K562 (cell line): Measurements from ENCODE around the gene IQCC. TPM values are rescaled to one million over a fixed set of nuclear protein-coding genes. Genes with fewer than 3 reads are reported as not detected.

Source experiments
- ATAC-seq: fragments of 200-7000 bp; cut with Tn5 transposase; 3 replicates; pipeline ENCODE4 v1.9.1; 2020; ENCODE audit warnings: moderate library complexity
- BruUV-seq: library from RNA; stranded (reverse); fragments of 400-500 nt; replicated peaks from 2 replicates; lab custom pipeline; 2021; lab: Mats Ljungman, UMichigan
- CTCF ChIA-PET: fragments of 300-600 bp; formaldehyde crosslinking; extraction: SDS; loops from one replicate; lab custom pipeline; 2021; ENCODE audit warnings: low intra/inter-chr PET ratio; lab: Yijun Ruan, JAX
- POLR2A ChIA-PET: fragments of 300-600, 350-650 bp; sonication (Branson Sonifier 250); formaldehyde crosslinking; extraction: SDS; loops from one replicate; lab custom pipeline; 2021; ENCODE audit warnings: antibody characterized with exemption, inconsistent platforms; lab: Yijun Ruan, JAX
- DNase-seq, 4 experiments: peaks; one replicate each; pipeline versions ENCODE4 v3.0.0 to v3.0.0-alpha.2; 2011 to 2018; ENCODE audit warnings: low spot score in 3 of 4, mixed read lengths in 3 of 4; ENCODE audit errors: extremely low read depth in 1 of 4
- FAIRE-seq: peaks from 2 replicates; lab custom pipeline; 2011; peaks lifted over from hg19 to GRCh38; lab: Jason Lieb, UNC
- H2AFZ ChIP-seq: 2 replicates; pipeline ENCODE4 v1.6.0; 2011; ENCODE audit warnings: low read depth, low read length, control low read depth, inconsistent platforms
- H3K27ac ChIP-seq: fragments of 200-600 bp; 3 replicates; pipeline ENCODE4 v1.8.0; 2011; ENCODE audit warnings: low read depth, mild to moderate bottlenecking, control low read depth, inconsistent platforms, low read length, moderate library complexity, mixed read lengths; ENCODE audit errors: extremely low read depth
- H3K27me3 ChIP-seq, 2 experiments: fragments of 300-600 bp in 1 of 2; 2 replicates in 1 of 2; 3 replicates in 1 of 2; pipeline versions ENCODE4 v1.6.0 to v1.8.0; 2011; ENCODE audit warnings: inconsistent platforms in 2 of 2, low read length in 2 of 2, mild to moderate bottlenecking in 1 of 2, mixed read lengths in 1 of 2, moderate library complexity in 1 of 2; ENCODE audit not compliant: control insufficient read depth in 2 of 2, insufficient read depth in 2 of 2
- H3K36me3 ChIP-seq: fragments of 300-600 bp; 3 replicates; pipeline ENCODE4 v1.8.0; 2011; ENCODE audit warnings: mild to moderate bottlenecking, low read length, inconsistent platforms; ENCODE audit not compliant: control insufficient read depth, insufficient read depth
- H3K4me1 ChIP-seq, 2 experiments: fragments of 200-600 bp in 1 of 2; replicated peaks in 1 of 2; 2 replicates in 1 of 2; 3 replicates in 1 of 2; pipeline versions ENCODE4 v1.5.1 to v1.8.0; 2011; ENCODE audit warnings: inconsistent platforms in 2 of 2, low read length in 2 of 2, mild to moderate bottlenecking in 1 of 2, mixed read lengths in 1 of 2, moderate library complexity in 1 of 2; ENCODE audit not compliant: control insufficient read depth in 2 of 2, insufficient read depth in 2 of 2
- H3K4me2 ChIP-seq: 2 replicates; pipeline ENCODE4 v1.6.1; 2011; ENCODE audit warnings: low read length, control low read depth, inconsistent platforms, mixed read lengths; ENCODE audit not compliant: insufficient read depth
- H3K4me3 ChIP-seq: fragments of 200-600 bp; sonication (generic), shearing (Covaris generic); 2 replicates; pipeline ENCODE4 v1.5.1; 2016; ENCODE audit warnings: control low read depth, inconsistent platforms
- H3K79me2 ChIP-seq: fragments of 200-600 bp; 3 replicates; pipeline ENCODE4 v1.8.0; 2011; ENCODE audit warnings: low read length, inconsistent platforms; ENCODE audit not compliant: control insufficient read depth, insufficient read depth
- H3K9ac ChIP-seq, 2 experiments: 2 replicates each; pipeline versions ENCODE4 v1.6.0 to v1.6.1; 2011; ENCODE audit warnings: low read depth in 2 of 2, low read length in 2 of 2, control low read depth in 1 of 2, inconsistent platforms in 1 of 2, mild to moderate bottlenecking in 1 of 2, mixed read lengths in 1 of 2; ENCODE audit not compliant: insufficient read depth in 1 of 2
- H3K9me1 ChIP-seq: one replicate; pipeline ENCODE4 v1.6.0; 2011; ENCODE audit warnings: inconsistent platforms, mild to moderate bottlenecking, low read length, moderate library complexity; ENCODE audit not compliant: control insufficient read depth, insufficient read depth
- H3K9me3 ChIP-seq: replicated peaks from 2 replicates; pipeline ENCODE4 v1.5.1; 2011; ENCODE audit warnings: low read depth, low read length, inconsistent platforms; ENCODE audit not compliant: control insufficient read depth, insufficient read depth
- H4K20me1 ChIP-seq: replicated peaks from 2 replicates; pipeline ENCODE4 v1.6.1; 2011; ENCODE audit warnings: low read length, inconsistent platforms, mixed read lengths; ENCODE audit not compliant: control insufficient read depth, insufficient read depth
- GATAD2B ChIP-seq: fragments of 450-650 bp; IDR thresholded peaks from 2 replicates; pipeline ENCODE4 v1.6.1; 2017; ENCODE audit warnings: mild to moderate bottlenecking, borderline replicate concordance
- MAX ChIP-seq: sonication (generic); formaldehyde crosslinking; IDR thresholded peaks from 2 replicates; pipeline ENCODE4 v1.9.0; 2022; ENCODE audit warnings: mild to moderate bottlenecking, missing genetic modification reagents
- MYC ChIP-seq, 2 experiments: fragments of 250-450 bp in 1 of 2; sonication (Bioruptor Pico) in 1 of 2; IDR thresholded peaks; 2 replicates each; pipeline versions ENCODE4 v1.5.1 to v1.6.1; 2012 to 2021; ENCODE audit warnings: low read depth in 2 of 2, borderline replicate concordance in 1 of 2, improper control_type of control experiment in 1 of 2, low read length in 1 of 2, mild to moderate bottlenecking in 1 of 2, moderate library complexity in 1 of 2
- POLR2B ChIP-seq: fragments of 450-650 bp; IDR thresholded peaks from 2 replicates; pipeline ENCODE4 v1.6.1; 2018; ENCODE audit warnings: low read depth; ENCODE audit not compliant: partially characterized antibody
- POLR2H ChIP-seq: IDR thresholded peaks from 2 replicates; pipeline ENCODE4 v1.6.1; 2016; ENCODE audit warnings: missing genetic modification characterization, low read depth, mild to moderate bottlenecking, control low read depth, missing compliant biosample characterization, moderate library complexity
- SREBF2 ChIP-seq: sonication (generic); formaldehyde crosslinking; IDR thresholded peaks from 2 replicates; pipeline ENCODE4 v1.4.0; 2020; ENCODE audit warnings: mild to moderate bottlenecking, missing genetic modification reagents
- STAT6 ChIP-seq: sonication (generic); formaldehyde crosslinking; IDR thresholded peaks from 2 replicates; pipeline ENCODE4 v1.8.1; 2023; ENCODE audit warnings: mild to moderate bottlenecking, missing genetic modification reagents
- UBTF ChIP-seq, 2 experiments: IDR thresholded peaks; 2 replicates each; pipeline ENCODE4 v1.6.1; 2012; ENCODE audit warnings: improper control_type of control experiment in 2 of 2, low read depth in 2 of 2, low read length in 2 of 2, borderline replicate concordance in 1 of 2
- ZNF518B ChIP-seq: fragments of 250-450 bp; sonication (Bioruptor Pico); IDR thresholded peaks from 2 replicates; pipeline ENCODE4 v1.5.0; 2021; ENCODE audit warnings: mild to moderate bottlenecking, moderate library complexity
- WGBS: fragments of 100-300 bp; shearing (Covaris generic); methylation state at CpG from one replicate; pipeline ENCODE4 v1.1.6; 2016; ENCODE audit warnings: low coverage, mixed read lengths; ENCODE audit not compliant: insufficient coverage; ENCODE audit errors: missing lambda C conversion rate; 5-methylcytosine and 5-hydroxymethylcytosine counted together
- in situ Hi-C: fragments of 300-500 bp; cut with MboI; formaldehyde crosslinking; loops from 4 replicates; pipeline ENCODE4 v1.15.0; 2018; ENCODE audit warnings: inconsistent platforms, mixed read lengths
- intact Hi-C: fragments of 100-400 bp; cut with micrococcal nuclease; formaldehyde crosslinking; loops from 2 replicates; pipeline ENCODE4 v1.14.2; 2022
- polyA plus RNA-seq, 8 experiments: library from polyadenylated mRNA; depleted of rRNA in 4 of 8; stranded (reverse) in 5 of 8; unstranded in 3 of 8; fragments of >200 nt; fragmentation: Nextera tagmentation in 2 of 8; fragmentation: Illumina TruSeq in 1 of 8; extraction: Ambion mirVana in 2 of 8; extraction: Trizol in 1 of 8; gene quantifications; 2 replicates each; pipeline versions ENCODE4 v1.2.1 to v1.2.3, GENCODE V29; 2011 to 2014; ENCODE audit warnings: inconsistent platforms in 1 of 8, missing spikeins in 1 of 8
- total RNA-seq, 7 experiments: library from RNA; depleted of rRNA in 6 of 7; stranded (reverse); fragments of >200 nt in 6 of 7; fragmentation: Illumina TruSeq in 2 of 7; extraction: Trizol in 2 of 7; gene quantifications; 2 replicates each; pipeline versions ENCODE4 v1.2.1 to v1.2.3, GENCODE V29; 2011 to 2021; ENCODE audit warnings: low replicate concordance in 1 of 7

IQCC gene
- total and polyA plus RNA-seq, 9 of the 15 experiments (the other 6 are each of a cell fraction or from before 2014, with no cell fraction given): 8.1 to 16.5 (median 10.7) TPM

DNA sequence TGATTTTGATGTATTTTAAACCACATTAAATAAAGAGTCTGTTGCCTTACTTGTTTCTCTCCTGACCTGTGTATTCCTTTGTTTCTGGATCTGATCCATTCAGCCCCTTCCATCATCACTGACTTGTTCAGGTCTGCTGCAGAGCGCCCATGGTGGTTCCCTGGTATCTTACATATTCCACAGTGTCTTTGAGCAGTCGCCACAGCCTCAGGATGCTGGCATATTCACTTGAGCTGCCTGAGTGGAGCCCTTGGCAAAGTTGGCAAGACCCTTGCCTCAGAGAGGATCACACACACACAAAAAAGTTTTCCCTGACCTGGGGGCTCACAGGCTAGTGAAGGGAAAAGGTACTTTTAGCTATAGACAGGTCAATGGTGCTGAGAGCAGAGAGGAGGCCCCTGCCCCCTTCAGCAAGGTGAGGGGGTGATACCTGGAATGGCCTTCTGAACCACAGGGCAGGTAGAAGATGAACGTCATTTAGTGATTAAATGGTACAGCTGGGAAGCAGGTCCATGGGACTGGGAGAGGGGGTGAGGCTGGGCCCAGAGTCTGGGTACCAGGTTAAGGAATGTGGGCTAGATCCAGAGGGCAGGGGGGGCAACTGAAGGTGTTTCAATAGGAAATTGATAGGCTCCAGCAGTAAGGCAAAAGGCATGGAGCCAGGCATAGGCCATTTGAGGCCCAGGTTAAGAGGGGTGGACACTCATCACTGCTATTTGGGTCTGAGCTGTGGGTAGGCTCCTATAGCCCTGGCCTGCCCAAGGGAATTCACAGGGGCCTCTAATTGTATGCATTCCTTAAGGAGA lies 7.0 kb upstream of the IQCC start:
- Histone ChIP-seq H4K20me1 (no peaks in the 10 kb centered on the region; the same call in none of the 2 replicates), H3K36me3 (peaks cover 51% of the 10 kb centered on the region), H3K9me3 (no peaks in the 10 kb centered on the region), H2AFZ (no peak overlapping the region), H3K79me2 (peaks cover 13% of the 10 kb centered on the region; the same call in 2 of the 3 replicates), H3K9ac (peak overlapping the region in 1 of 2 experiments; percentile 1; a peak in 1 of 4 replicates), H3K27me3 (no peaks in the 10 kb centered on the region), H3K9me1 (peaks cover 3% of the 10 kb centered on the region), H3K27ac (no peak overlapping the region; the same call in 2 of the 3 replicates), H3K4me3 (no peak overlapping the region), H3K4me1 (peaks cover 16 to 39% of the 10 kb centered on the region in 2 experiments), H3K4me2 (no peak overlapping the region)
- WGBS: 76% methylated on average over 3 of the region's 3 CpGs
- no TSS peak for BruUV-seq
- ChIA-PET POLR2A (interaction anchor here (0.7 to 10.8 kb wide), 12 partner anchors 10 to 133 kb away, joined by 3 to 201 read pairs (median 4); partner anchors contain the start of genes DCDC2B, IQCC, KPNA6 and TXLNA), CTCF (no interaction called here)
- in situ Hi-C loops (no loop called here), intact Hi-C loops (no loop called here)
- FAIRE-seq (no peak), DNase-seq (no peak), ATAC-seq (no peak)
- TF ChIP-seq GATAD2B: no peak
- no peak for TF ChIP-seq SREBF2 (CRISPR knock-in tag)
- TF ChIP-seq MYC (IDR thresholded peaks at IDR 0.05; ENCODE audit: low read depth, low read length): no peak
- 0 out of 2 replicates have a peak, but pooled peaks have one; percentile 21 for TF ChIP-seq MYC (CRISPR knock-in tag; IDR thresholded peaks at IDR 0.05; ENCODE audit: borderline replicate concordance, low read depth)
- TF ChIP-seq STAT6: no peak
- 0 out of 2 replicates have a peak, but pooled peaks have one; percentile 11 for TF ChIP-seq POLR2H
- TF ChIP-seq ZNF518B: no peak
- TF ChIP-seq MAX (CRISPR knock-in tag): peak; percentile 22; the same call in 1 of the 2 replicates
- TF ChIP-seq POLR2B: peak; percentile 37
- no peak for TF ChIP-seq UBTF (IDR thresholded peaks at IDR 0.05; ENCODE audit: borderline replicate concordance in 1 of 2, low read depth in 2 of 2, low read length in 2 of 2)
